IMR-90 (cell line): ENCODE results near the gene DCDC2. TPM values are rescaled to one million over a fixed set of nuclear protein-coding genes. Genes with fewer than 3 reads are reported as not detected.

Experiments used
- ATAC-seq: fragments of 200-7000 bp; cut with Tn5 transposase; 2 replicates; pipeline ENCODE4 v1.9.1; 2020; ENCODE audit warnings: low read depth, mild to moderate bottlenecking, moderate library complexity
- BruUV-seq: library from RNA; stranded (reverse); fragments of 400-500 nt; replicated peaks from 2 replicates; lab custom pipeline; 2021; lab: Mats Ljungman, UMichigan
- CTCF ChIA-PET: fragments of 300-600 bp; formaldehyde crosslinking; extraction: SDS; loops from one replicate; lab custom pipeline; 2021; ENCODE audit warnings: antibody characterized with exemption; lab: Yijun Ruan, JAX
- POLR2A ChIA-PET: fragments of 300-600 bp; sonication (Branson Sonifier 250); formaldehyde crosslinking; loops from one replicate; lab custom pipeline; 2022; ENCODE audit warnings: antibody characterized with exemption; ENCODE audit not compliant: unreplicated experiment; lab: Charles Lee
- DNase-seq: peaks from one replicate; pipeline ENCODE4 v3.0.0; 2013
- H2AFZ ChIP-seq: replicated peaks from 2 replicates; pipeline ENCODE3; 2013; ENCODE audit warnings: low read length, mild to moderate bottlenecking; ENCODE audit not compliant: poor library complexity
- H2AK5ac ChIP-seq: 2 replicates; pipeline ENCODE4 v1.6.1; 2013; ENCODE audit warnings: low read depth, low read length, inconsistent platforms
- H2AK9ac ChIP-seq: replicated peaks from 2 replicates; pipeline ENCODE3; 2013; ENCODE audit warnings: mild to moderate bottlenecking, low read depth, low read length, moderate library complexity; ENCODE audit not compliant: poor library complexity
- H2BK120ac ChIP-seq: 2 replicates; pipeline ENCODE4 v1.6.1; 2013; ENCODE audit warnings: low read depth, low read length, inconsistent platforms
- H2BK15ac ChIP-seq: 3 replicates; pipeline ENCODE4 v1.6.1; 2013; ENCODE audit warnings: low read depth, low read length, inconsistent platforms
- H2BK20ac ChIP-seq: 2 replicates; pipeline ENCODE4 v1.6.1; 2013; ENCODE audit warnings: low read depth, mild to moderate bottlenecking, inconsistent platforms, low read length, moderate library complexity
- H2BK5ac ChIP-seq: 2 replicates; pipeline ENCODE4 v1.6.1; 2013; ENCODE audit warnings: mild to moderate bottlenecking, low read depth, low read length, inconsistent platforms; ENCODE audit not compliant: poor library complexity, severe bottlenecking
- H3K14ac ChIP-seq: replicated peaks from 2 replicates; pipeline ENCODE4 v1.6.1; 2013; ENCODE audit warnings: low read depth, low read length, inconsistent platforms
- H3K18ac ChIP-seq: 2 replicates; pipeline ENCODE4 v1.6.1; 2013; ENCODE audit warnings: low read depth, low read length, control low read depth
- H3K23ac ChIP-seq: 2 replicates; pipeline ENCODE4 v1.6.1; 2013; ENCODE audit warnings: low read depth, low read length, inconsistent platforms
- H3K27ac ChIP-seq: 2 replicates; pipeline ENCODE4 v1.5.1; 2013; ENCODE audit warnings: mild to moderate bottlenecking, control low read depth, low read length; ENCODE audit not compliant: insufficient read depth
- H3K27me3 ChIP-seq: 2 replicates; pipeline ENCODE4 v1.6.1; 2013; ENCODE audit warnings: low read length; ENCODE audit not compliant: control insufficient read depth, insufficient read depth
- H3K36me3 ChIP-seq: 2 replicates; pipeline ENCODE4 v1.6.1; 2013; ENCODE audit warnings: low read length, mixed read lengths; ENCODE audit not compliant: control insufficient read depth, insufficient read depth
- H3K4ac ChIP-seq: 2 replicates; pipeline ENCODE4 v1.6.1; 2013; ENCODE audit warnings: low read depth, low read length, inconsistent platforms
- H3K4me1 ChIP-seq: 2 replicates; pipeline ENCODE4 v1.6.1; 2013; ENCODE audit warnings: low read length, mixed read lengths; ENCODE audit not compliant: control insufficient read depth, insufficient read depth
- H3K4me2 ChIP-seq: 2 replicates; pipeline ENCODE4 v1.6.1; 2013; ENCODE audit warnings: low read depth, mild to moderate bottlenecking, control low read depth, low read length, moderate library complexity
- H3K4me3 ChIP-seq: 2 replicates; pipeline ENCODE4 v1.5.1; 2013; ENCODE audit warnings: low read depth, mild to moderate bottlenecking, control low read depth, low read length, moderate library complexity; ENCODE audit not compliant: insufficient read depth
- H3K56ac ChIP-seq: 2 replicates; pipeline ENCODE4 v1.6.1; 2013; ENCODE audit warnings: low read length, inconsistent platforms; ENCODE audit not compliant: insufficient read depth; ENCODE audit errors: extremely low read depth
- H3K79me1 ChIP-seq, 2 experiments: 2 replicates each; pipeline ENCODE4 v1.6.1; 2013; ENCODE audit warnings: low read length in 2 of 2, inconsistent platforms in 1 of 2, low read depth in 1 of 2
- H3K9ac ChIP-seq: 2 replicates; pipeline ENCODE4 v1.6.1; 2013; ENCODE audit warnings: low read depth, low read length, control low read depth
- H3K9me1 ChIP-seq: 2 replicates; pipeline ENCODE4 v1.6.1; 2013; ENCODE audit warnings: low read length, inconsistent platforms; ENCODE audit not compliant: insufficient read depth
- H3K9me3 ChIP-seq: 2 replicates; pipeline ENCODE4 v1.6.1; 2013; ENCODE audit warnings: low read length; ENCODE audit not compliant: control insufficient read depth, insufficient read depth
- H4K20me1 ChIP-seq: 2 replicates; pipeline ENCODE4 v1.6.1; 2013; ENCODE audit warnings: low read length, inconsistent platforms; ENCODE audit not compliant: insufficient read depth
- H4K5ac ChIP-seq: 2 replicates; pipeline ENCODE4 v1.6.1; 2013; ENCODE audit warnings: mild to moderate bottlenecking, low read depth, low read length, control low read depth
- H4K8ac ChIP-seq, 2 experiments: 2 replicates each; pipeline ENCODE4 v1.6.1; 2013; ENCODE audit warnings: low read depth in 2 of 2, low read length in 2 of 2, control low read depth in 1 of 2, inconsistent platforms in 1 of 2
- H4K91ac ChIP-seq: 2 replicates; pipeline ENCODE4 v1.6.1; 2013; ENCODE audit warnings: low read depth, low read length, inconsistent platforms; ENCODE audit not compliant: insufficient read depth
- MAFK ChIP-seq: IDR thresholded peaks from 2 replicates; pipeline ENCODE4 v1.6.1; 2012; ENCODE audit warnings: low read depth, low read length, improper control_type of control experiment
- NFE2L2 ChIP-seq: fragments of 150-350 bp; IDR thresholded peaks from 2 replicates; pipeline ENCODE4 v1.6.1; 2016; ENCODE audit warnings: low read depth, mild to moderate bottlenecking, low read length
- RFX5 ChIP-seq: IDR thresholded peaks from 2 replicates; pipeline ENCODE4 v1.8.0; 2012; ENCODE audit warnings: low read depth, mild to moderate bottlenecking, low read length, moderate library complexity
- WGBS, 2 experiments: methylation state at CpG; one replicate each; pipeline versions ENCODE4 v1.1.5 to v1.1.7; 2013; ENCODE audit warnings: missing lambda C conversion rate in 2 of 2; ENCODE audit not compliant: insufficient read length in 1 of 2; ENCODE audit errors: extremely low coverage in 2 of 2; 5-methylcytosine and 5-hydroxymethylcytosine counted together
- dilution Hi-C: fragments of 300-500 bp; cut with HindIII; formaldehyde crosslinking; loops from one replicate; pipeline ENCODE4 v1.14.3; 2018; ENCODE audit warnings: low sequenced_read_pairs; ENCODE audit not compliant: unreplicated experiment
- in situ Hi-C: fragments of 300-500 bp; cut with MboI; formaldehyde crosslinking; loops from 3 replicates; pipeline ENCODE4 v1.14.3; 2019; ENCODE audit warnings: low sequenced_read_pairs, inconsistent platforms, mixed read lengths
- intact Hi-C: fragments of 100-400 bp; cut with micrococcal nuclease; formaldehyde crosslinking; loops from 2 replicates; pipeline ENCODE4 v1.10.0; 2022
- polyA plus RNA-seq, 3 experiments: library from polyadenylated mRNA; depleted of rRNA; stranded (reverse); fragments of >200 nt; gene quantifications; 2 replicates each; pipeline ENCODE4 v1.2.3, GENCODE V29; 2012; ENCODE audit warnings: low replicate concordance in 1 of 3
- total RNA-seq: library from RNA; depleted of rRNA; stranded (reverse); fragments of >200 nt; gene quantifications from 2 replicates; pipeline ENCODE4 v1.2.3, GENCODE V29; 2012

DCDC2 gene
- total and polyA plus RNA-seq, 2 of the 4 experiments (the other 2 are of a cell fraction): not detected

GRCh38 chr6:24225838-24226237 lies 132.0 kb downstream of the DCDC2 start:
- no peak overlapping the region for H3K4me3 ChIP-seq
- no peak overlapping the region for H2BK120ac ChIP-seq
- ATAC-seq (no peak), DNase-seq (no peak)
- no peak overlapping the region for H4K5ac ChIP-seq
- no peaks in the 10 kb centered on the region for H3K9me1 ChIP-seq
- no peak overlapping the region for H3K4me2 ChIP-seq
- no peak overlapping the region for H2BK5ac ChIP-seq
- H3K56ac ChIP-seq: no peak overlapping the region
- H3K4ac ChIP-seq: no peak overlapping the region
- H3K79me1 ChIP-seq: no peaks in the 10 kb centered on the region
- no peak overlapping the region for H2AFZ ChIP-seq
- no peak overlapping the region for H3K18ac ChIP-seq
- no peak overlapping the region for H2BK20ac ChIP-seq
- no CpG with 5 or more reads among the region's 2 CpGs for WGBS, 2 experiments
- H4K20me1 ChIP-seq: no peaks in the 10 kb centered on the region
- BruUV-seq: no TSS peak
- no peak overlapping the region for H3K27ac ChIP-seq
- dilution Hi-C loops (no loop called here), in situ Hi-C loops (no loop called here), intact Hi-C loops (no loop called here)
- no peak overlapping the region for H2AK5ac ChIP-seq
- H3K36me3 ChIP-seq: no peaks in the 10 kb centered on the region
- no peak overlapping the region for H3K9ac ChIP-seq
- ChIA-PET CTCF (no interaction called here), POLR2A (no interaction called here)
- H2BK15ac ChIP-seq: no peak overlapping the region
- H3K9me3 ChIP-seq: no peaks in the 10 kb centered on the region; the same call in none of the 2 replicates
- TF ChIP-seq MAFK: no peak
- no peak for TF ChIP-seq RFX5
- no peak for TF ChIP-seq NFE2L2
- H2AK9ac ChIP-seq: no peak overlapping the region
- H4K91ac ChIP-seq: no peak overlapping the region
- no peak overlapping the region for H4K8ac ChIP-seq
- H3K23ac ChIP-seq: no peak overlapping the region
- H3K27me3 ChIP-seq: no peaks in the 10 kb centered on the region
- H3K14ac ChIP-seq: no peak overlapping the region
- H3K4me1 ChIP-seq: no peaks in the 10 kb centered on the region
